Transverse colon (tissue), 4 donors: ENCODE results near the gene PGM1. TPM values are rescaled to one million over a fixed set of nuclear protein-coding genes. Genes with fewer than 3 reads are reported as not detected.
A peak's percentile ranks its signal among the peaks of the same experiment; 100 is the strongest.

Experiments
- DNase-seq: peaks from one replicate; pipeline ENCODE4 v3.0.0-alpha.2; 2019
- H3K27ac ChIP-seq, 4 donors: fragments of 200-600 bp; sonication (generic); 2 replicates each; pipeline ENCODE4 v1.5.1; 2016 to 2018; ENCODE audit warnings: inconsistent platforms in 4 of 4
- H3K27me3 ChIP-seq: fragments of 200-600 bp; sonication (generic); 2 replicates; pipeline ENCODE4 v1.5.1; 2017; ENCODE audit warnings: inconsistent platforms
- H3K36me3 ChIP-seq, 4 donors: fragments of 200-600 bp; sonication (generic); 2 replicates each; pipeline ENCODE4 v1.5.1; 2017 to 2019; ENCODE audit warnings: inconsistent platforms in 4 of 4
- H3K4me1 ChIP-seq, 4 donors: fragments of 200-600 bp; sonication (generic); 2 replicates each; pipeline ENCODE4 v1.5.1; 2017 to 2020; ENCODE audit warnings: inconsistent platforms in 4 of 4
- H3K4me3 ChIP-seq, 4 donors: fragments of 200-600 bp; sonication (generic); 1 replicate in 1 of 4; 2 replicates in 3 of 4; pipeline versions ENCODE4 v1.5.1 to v1.6.1; 2017 to 2019; ENCODE audit warnings: inconsistent platforms in 4 of 4
- H3K9me3 ChIP-seq, 2 donors: fragments of 200-600 bp; sonication (generic); 2 replicates each; pipeline ENCODE4 v1.5.1; 2017 to 2019; ENCODE audit warnings: inconsistent platforms in 2 of 2
- EP300 ChIP-seq: sonication (generic); formaldehyde crosslinking; IDR thresholded peaks from one replicate; pipeline ENCODE4 v1.6.1; 2017; ENCODE audit warnings: antibody characterized with exemption, low read depth
- POLR2A ChIP-seq: fragments of 450-650 bp; IDR thresholded peaks from one replicate; pipeline ENCODE4 v1.6.1; 2016; ENCODE audit warnings: antibody characterized with exemption, mild to moderate bottlenecking, moderate library complexity
- POLR2AphosphoS5 ChIP-seq, 3 donors: sonication (generic); formaldehyde crosslinking; IDR thresholded peaks; one replicate each; pipeline ENCODE4 v1.6.1; 2016; ENCODE audit warnings: antibody characterized with exemption in 3 of 3
- WGBS, 2 donors: methylation state at CpG; one replicate each; pipeline ENCODE4 v1.1.5; 2018; ENCODE audit warnings: low coverage in 1 of 2; 5-methylcytosine and 5-hydroxymethylcytosine counted together
- in situ Hi-C, 4 donors: fragments of 200-750 bp; cut with MboI; loops; one replicate each; pipeline versions ENCODE4 v1.15.0 to v1.15.1; 2017; ENCODE audit warnings: low sequenced_read_pairs in 3 of 4, low pct_ligation_motif_present in 1 of 4, low pct_unique_long_range_greater_than_20kb in 1 of 4
- intact Hi-C: fragments of 100-400 bp; cut with DNase I; formaldehyde crosslinking; loops from one replicate; pipeline ENCODE4 v1.15.1; 2023; ENCODE audit warnings: low total_unique reads
- total RNA-seq, 4 donors: library from RNA; depleted of rRNA; stranded (reverse); fragments of >200 nt; gene quantifications; one replicate each; pipeline ENCODE4 v1.1.0, GENCODE V29; 2016
- TF ChIP-seq, protein P1 (sequence below), 5 experiments: fragments of 200-600 bp in 3 of 5; fragments of 450-650 bp in 2 of 5; sonication (generic) in 3 of 5; IDR thresholded peaks; 1 replicate in 2 of 5; 2 replicates in 3 of 5; pipeline ENCODE4 v1.5.1; 2016 to 2017; ENCODE audit warnings: antibody characterized with exemption in 5 of 5, inconsistent platforms in 3 of 5, mild to moderate bottlenecking in 2 of 5, moderate library complexity in 1 of 5

The PGM1 gene
- total RNA-seq, 4 donors from 2014 or later, result 45.0 to 144 (median 103) TPM

DNA sequence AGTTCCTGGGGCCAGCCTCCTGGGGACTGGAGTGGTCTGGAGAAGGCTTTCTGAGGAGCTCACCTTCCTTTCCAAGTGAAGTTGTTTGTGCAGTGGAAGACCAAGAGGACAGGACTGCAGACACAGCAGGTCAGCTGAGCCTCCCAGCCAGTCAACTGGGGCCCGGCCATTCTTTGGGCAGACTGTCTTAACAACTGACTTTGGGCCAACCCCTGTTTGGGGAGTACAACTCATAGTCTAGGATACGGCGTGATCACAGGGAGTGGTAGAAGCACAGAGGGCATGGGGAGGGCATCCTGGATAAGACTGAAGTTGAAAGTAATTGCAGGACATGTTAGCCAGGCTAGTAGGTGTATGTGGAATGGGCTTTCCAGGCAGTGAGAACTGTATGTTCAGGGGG is 50.3 kb downstream of the PGM1 start:
- in situ Hi-C loops, result no loop called here
- 76% methylated on average over 3 of the region's 3 CpGs; no CpG with 5 or more reads in 1 of the 2 donors for WGBS, 2 donors
- DNase-seq, result no peak
- H3K36me3 ChIP-seq, result no peaks in the 10 kb centered on the region
- H3K27ac ChIP-seq, result peak overlapping the region in 1 of 4 donors; percentile 11
- H3K27me3 ChIP-seq, result no peaks in the 10 kb centered on the region
- TF ChIP-seq, protein P1, sequence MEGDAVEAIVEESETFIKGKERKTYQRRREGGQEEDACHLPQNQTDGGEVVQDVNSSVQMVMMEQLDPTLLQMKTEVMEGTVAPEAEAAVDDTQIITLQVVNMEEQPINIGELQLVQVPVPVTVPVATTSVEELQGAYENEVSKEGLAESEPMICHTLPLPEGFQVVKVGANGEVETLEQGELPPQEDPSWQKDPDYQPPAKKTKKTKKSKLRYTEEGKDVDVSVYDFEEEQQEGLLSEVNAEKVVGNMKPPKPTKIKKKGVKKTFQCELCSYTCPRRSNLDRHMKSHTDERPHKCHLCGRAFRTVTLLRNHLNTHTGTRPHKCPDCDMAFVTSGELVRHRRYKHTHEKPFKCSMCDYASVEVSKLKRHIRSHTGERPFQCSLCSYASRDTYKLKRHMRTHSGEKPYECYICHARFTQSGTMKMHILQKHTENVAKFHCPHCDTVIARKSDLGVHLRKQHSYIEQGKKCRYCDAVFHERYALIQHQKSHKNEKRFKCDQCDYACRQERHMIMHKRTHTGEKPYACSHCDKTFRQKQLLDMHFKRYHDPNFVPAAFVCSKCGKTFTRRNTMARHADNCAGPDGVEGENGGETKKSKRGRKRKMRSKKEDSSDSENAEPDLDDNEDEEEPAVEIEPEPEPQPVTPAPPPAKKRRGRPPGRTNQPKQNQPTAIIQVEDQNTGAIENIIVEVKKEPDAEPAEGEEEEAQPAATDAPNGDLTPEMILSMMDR (IDR thresholded peaks at IDR 0.05), result no peak
- TF ChIP-seq EP300 (no peak), POLR2AphosphoS5 (IDR thresholded peaks at IDR 0.05) (no peak), POLR2A (no peak)
- H3K4me3 ChIP-seq, result no peak overlapping the region
- H3K9me3 ChIP-seq, result no peaks in the 10 kb centered on the region
- peaks cover 3 to 39% (median 10%) of the 10 kb centered on the region in 4 donors for H3K4me1 ChIP-seq
- intact Hi-C loops, result no loop called here

DNA sequence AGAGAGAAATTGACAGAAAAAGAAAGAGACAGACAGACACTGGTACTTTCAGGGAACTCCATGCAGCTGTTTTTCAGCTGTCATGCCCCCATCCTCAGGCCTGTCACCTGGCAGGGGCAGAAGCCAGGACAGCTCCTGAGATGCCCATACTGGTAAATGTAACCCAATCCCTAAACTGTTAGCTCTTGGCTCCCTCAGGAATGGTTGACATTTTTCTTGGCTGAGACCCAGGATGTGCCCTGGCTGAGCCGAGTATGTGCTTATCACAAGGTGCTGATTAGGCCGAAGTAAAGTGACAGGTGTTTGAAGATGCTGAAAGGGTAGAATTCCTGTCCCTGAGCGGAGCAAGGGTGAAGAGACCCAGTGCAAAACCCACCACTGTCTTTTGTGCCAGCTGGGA is 50.7 kb downstream of the PGM1 start:
- no peaks in the 10 kb centered on the region for H3K27me3 ChIP-seq
- TF ChIP-seq POLR2A (no peak), EP300 (no peak), POLR2AphosphoS5 (IDR thresholded peaks at IDR 0.05) (no peak)
- TF ChIP-seq, protein P1 (IDR thresholded peaks at IDR 0.05), result no peak
- no peaks in the 10 kb centered on the region for H3K9me3 ChIP-seq
- peaks cover 3 to 39% (median 10%) of the 10 kb centered on the region in 4 donors for H3K4me1 ChIP-seq
- intact Hi-C loops, result no loop called here
- H3K4me3 ChIP-seq, result no peak overlapping the region
- H3K36me3 ChIP-seq, result no peaks in the 10 kb centered on the region
- H3K27ac ChIP-seq, result peak overlapping the region in 1 of 4 donors; percentile 11
- DNase-seq, result no peak
- WGBS, 2 donors, result 35 to 58% methylated on average over 2 to 3 of the region's 3 CpGs
- in situ Hi-C loops, result no loop called here

DNA sequence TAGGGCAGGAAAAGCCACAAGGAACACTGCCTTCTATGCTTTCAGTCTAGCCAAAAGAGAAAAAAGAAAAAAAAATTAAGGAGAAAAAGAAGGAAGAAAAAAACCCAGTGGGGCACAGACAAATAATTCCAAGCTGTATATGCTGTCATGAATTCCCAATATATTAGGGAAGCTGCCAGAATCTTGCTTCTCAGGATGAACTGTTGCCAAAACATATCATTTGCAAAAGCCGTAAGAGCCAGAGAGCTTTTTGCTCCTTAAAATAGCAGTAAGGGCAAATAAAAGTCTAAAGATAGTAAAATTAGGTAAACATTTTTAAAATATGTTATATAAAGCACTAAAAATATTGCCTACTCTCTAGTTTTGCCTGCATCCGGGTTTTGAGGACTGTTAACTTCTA is 52.1 kb downstream of the PGM1 start:
- no peak for DNase-seq
- H3K4me1 ChIP-seq, result peaks cover 3 to 39% (median 9%) of the 10 kb centered on the region in 4 donors
- intact Hi-C loops (no loop called here), in situ Hi-C loops (no loop called here)
- 50 to 59% methylated on average over 2 of the region's 2 CpGs for whole genome bisulfite sequencing, 2 donors
- TF ChIP-seq EP300 (no peak), POLR2AphosphoS5 (IDR thresholded peaks at IDR 0.05) (no peak), POLR2A (no peak)
- TF ChIP-seq, protein P1 (IDR thresholded peaks at IDR 0.05), result no peak
- H3K27ac ChIP-seq, result no peak overlapping the region
- H3K27me3 ChIP-seq, result no peaks in the 10 kb centered on the region
- no peaks in the 10 kb centered on the region for H3K9me3 ChIP-seq
- peaks cover 0 to 9% (median 3%) of the 10 kb centered on the region in 4 donors for H3K36me3 ChIP-seq
- no peak overlapping the region for H3K4me3 ChIP-seq

DNA sequence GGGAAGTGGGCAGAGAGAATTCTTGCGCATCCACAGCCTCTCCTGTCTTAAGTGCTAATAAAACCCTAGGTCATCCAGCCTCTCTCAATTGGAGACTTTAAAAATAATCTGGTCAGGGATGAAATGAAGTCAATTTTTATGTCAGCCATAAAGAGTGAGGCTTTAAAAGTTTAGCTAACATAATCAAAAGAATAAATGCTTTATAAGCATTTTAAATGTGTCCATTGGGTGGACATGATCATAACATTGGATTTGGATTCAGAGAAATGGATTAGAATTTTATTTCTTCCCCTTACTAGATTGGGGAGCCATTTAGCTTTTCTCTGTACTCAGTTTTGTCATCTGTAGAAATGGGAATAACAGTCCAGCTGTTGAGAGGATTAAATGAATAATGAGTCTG is 55.5 kb downstream of the PGM1 start:
- intact Hi-C loops, result no loop called here
- no peak for TF ChIP-seq POLR2AphosphoS5 (IDR thresholded peaks at IDR 0.05)
- TF ChIP-seq EP300, result no peak
- TF ChIP-seq, protein P1 (IDR thresholded peaks at IDR 0.05), result no peak
- no peak for TF ChIP-seq POLR2A
- in situ Hi-C loops, result no loop called here
- no peak for DNase-seq
- 100% methylated on average over 1 of the region's 1 CpG; no CpG with 5 or more reads in 1 of the 2 donors for WGBS, 2 donors
- Histone ChIP-seq H3K4me3 (no peak overlapping the region), H3K9me3 (no peaks in the 10 kb centered on the region), H3K27ac (no peak overlapping the region), H3K4me1 (peaks cover 0 to 15% (median 4%) of the 10 kb centered on the region in 4 donors), H3K36me3 (peaks cover 0 to 23% (median 8%) of the 10 kb centered on the region in 4 donors), H3K27me3 (no peaks in the 10 kb centered on the region)
